Parathyroid adenoma (tissue), 2 donors: Measurements from ENCODE around the gene MTA1.

Experiments
- H2AFZ ChIP-seq: fragments of 300-600 bp; sonication (generic); one replicate; pipeline ENCODE4 v1.7.0; 2017; ENCODE audit warnings: antibody characterized with exemption, mild to moderate bottlenecking
- H3K27ac ChIP-seq: fragments of 300-600 bp; sonication (generic); one replicate; pipeline ENCODE4 v1.7.0; 2017
- H3K27me3 ChIP-seq: fragments of 300-600 bp; sonication (generic); one replicate; pipeline ENCODE4 v1.7.0; 2017; ENCODE audit warnings: low read length; ENCODE audit not compliant: control insufficient read depth, insufficient read depth
- H3K36me3 ChIP-seq: fragments of 300-600 bp; sonication (generic); one replicate; pipeline ENCODE4 v1.7.0; 2017; ENCODE audit warnings: low read length; ENCODE audit not compliant: control insufficient read depth, insufficient read depth
- H3K4me1 ChIP-seq: fragments of 300-600 bp; sonication (generic); one replicate; pipeline ENCODE4 v1.7.0; 2017; ENCODE audit warnings: control low read depth
- H3K4me2 ChIP-seq: fragments of 300-600 bp; sonication (generic); one replicate; pipeline ENCODE4 v1.7.0; 2017; ENCODE audit warnings: low read length
- H3K4me3 ChIP-seq: fragments of 300-600 bp; sonication (generic); one replicate; pipeline ENCODE4 v1.7.0; 2017; ENCODE audit warnings: low read depth, low read length
- H3K79me2 ChIP-seq: fragments of 300-600 bp; sonication (generic); one replicate; pipeline ENCODE4 v1.7.0; 2017; ENCODE audit warnings: control low read depth
- H3K9ac ChIP-seq: fragments of 300-600 bp; sonication (generic); one replicate; pipeline ENCODE4 v1.7.0; 2017; ENCODE audit warnings: mild to moderate bottlenecking
- H3K9me3 ChIP-seq: fragments of 300-600 bp; sonication (generic); one replicate; pipeline ENCODE4 v1.7.0; 2017; ENCODE audit warnings: low read length; ENCODE audit not compliant: control insufficient read depth
- CTCF ChIP-seq: fragments of 300-600 bp; sonication (generic); IDR thresholded peaks from one replicate; pipeline ENCODE4 v1.7.0; 2017; ENCODE audit warnings: antibody characterized with exemption, mild to moderate bottlenecking
- donor health status: primary hyperparathyroidism.

The MTA1 gene

DNA sequence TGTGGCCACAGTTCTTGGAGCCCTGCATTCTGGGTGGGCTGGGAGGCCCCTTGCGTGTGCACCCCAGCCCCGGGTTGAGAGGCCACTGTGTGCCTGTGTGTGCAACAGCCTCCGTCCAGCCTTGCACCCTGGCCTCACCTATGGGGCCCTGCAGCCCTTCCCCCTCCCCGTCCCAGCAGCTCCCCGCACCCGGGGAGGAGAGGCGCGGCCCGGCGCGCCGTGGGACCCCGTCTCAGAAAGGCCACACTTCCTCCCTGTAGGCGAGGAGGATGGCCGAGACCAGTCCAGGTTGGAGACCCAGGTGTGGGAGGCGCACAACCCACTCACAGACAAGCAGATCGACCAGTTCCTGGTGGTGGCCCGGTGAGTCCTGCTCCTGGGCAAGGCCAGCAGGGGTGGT lies 38.4 kb downstream of the MTA1 start:
- H3K36me3 ChIP-seq: no peaks in the 10 kb centered on the region
- H2AFZ ChIP-seq: no peak overlapping the region

GRCh38 chr14:105458571-105458970 lies 38.9 kb downstream of the MTA1 start:
- H3K27me3 ChIP-seq: no peaks in the 10 kb centered on the region
- no peak overlapping the region for H3K9ac ChIP-seq
- H3K27ac ChIP-seq: no peak overlapping the region
- H3K36me3 ChIP-seq: no peaks in the 10 kb centered on the region
- H3K4me3 ChIP-seq: no peak overlapping the region
- no peaks in the 10 kb centered on the region for H3K9me3 ChIP-seq
- H3K4me2 ChIP-seq: no peak overlapping the region
- no peaks in the 10 kb centered on the region for H3K4me1 ChIP-seq
- H3K79me2 ChIP-seq: no peaks in the 10 kb centered on the region
- TF ChIP-seq CTCF: no peak
- H2AFZ ChIP-seq: no peak overlapping the region

More for the DNA sequence above, 38.4 kb downstream of the MTA1 start:
- Histone ChIP-seq H3K27ac (no peak overlapping the region), H3K4me2 (no peak overlapping the region), H3K79me2 (no peaks in the 10 kb centered on the region), H3K4me3 (no peak overlapping the region), H3K9ac (no peak overlapping the region), H3K27me3 (no peaks in the 10 kb centered on the region), H3K9me3 (no peaks in the 10 kb centered on the region), H3K4me1 (no peaks in the 10 kb centered on the region)
- no peak for TF ChIP-seq CTCF

DNA sequence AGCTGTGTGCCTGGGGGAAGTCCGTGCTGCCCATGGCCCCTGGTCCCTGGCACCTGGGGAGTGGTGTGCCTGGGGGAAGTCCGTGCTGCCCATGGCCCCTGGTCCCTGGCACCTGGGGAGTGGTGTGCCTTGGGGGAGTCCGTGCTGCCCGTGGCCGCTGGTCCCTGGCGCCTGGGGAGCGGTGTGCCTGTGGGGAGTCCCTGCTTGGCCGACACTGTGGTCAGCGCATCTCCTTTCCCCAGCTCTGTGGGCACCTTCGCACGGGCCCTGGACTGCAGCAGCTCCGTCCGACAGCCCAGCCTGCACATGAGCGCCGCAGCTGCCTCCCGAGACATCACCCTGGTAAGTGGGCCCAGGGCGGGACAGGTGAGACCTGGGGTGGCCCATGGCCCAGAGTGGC lies 40.5 kb downstream of the MTA1 start:
- no peak overlapping the region for H3K9ac ChIP-seq
- no peak overlapping the region for H3K4me2 ChIP-seq
- no peaks in the 10 kb centered on the region for H3K79me2 ChIP-seq
- no peaks in the 10 kb centered on the region for H3K36me3 ChIP-seq
- no peak for TF ChIP-seq CTCF
- H3K9me3 ChIP-seq: no peaks in the 10 kb centered on the region
- H3K4me3 ChIP-seq: no peak overlapping the region
- H3K4me1 ChIP-seq: no peaks in the 10 kb centered on the region
- no peak overlapping the region for H2AFZ ChIP-seq
- H3K27me3 ChIP-seq: no peaks in the 10 kb centered on the region
- H3K27ac ChIP-seq: no peak overlapping the region

GRCh38 chr14:105460616-105461015 lies 41.0 kb downstream of the MTA1 start:
- no peaks in the 10 kb centered on the region for H3K27me3 ChIP-seq
- TF ChIP-seq CTCF: no peak
- H2AFZ ChIP-seq: no peak overlapping the region
- no peak overlapping the region for H3K4me2 ChIP-seq
- no peak overlapping the region for H3K4me3 ChIP-seq
- no peaks in the 10 kb centered on the region for H3K36me3 ChIP-seq
- H3K4me1 ChIP-seq: no peaks in the 10 kb centered on the region
- no peaks in the 10 kb centered on the region for H3K9me3 ChIP-seq
- no peaks in the 10 kb centered on the region for H3K79me2 ChIP-seq
- no peak overlapping the region for H3K27ac ChIP-seq
- no peak overlapping the region for H3K9ac ChIP-seq

DNA sequence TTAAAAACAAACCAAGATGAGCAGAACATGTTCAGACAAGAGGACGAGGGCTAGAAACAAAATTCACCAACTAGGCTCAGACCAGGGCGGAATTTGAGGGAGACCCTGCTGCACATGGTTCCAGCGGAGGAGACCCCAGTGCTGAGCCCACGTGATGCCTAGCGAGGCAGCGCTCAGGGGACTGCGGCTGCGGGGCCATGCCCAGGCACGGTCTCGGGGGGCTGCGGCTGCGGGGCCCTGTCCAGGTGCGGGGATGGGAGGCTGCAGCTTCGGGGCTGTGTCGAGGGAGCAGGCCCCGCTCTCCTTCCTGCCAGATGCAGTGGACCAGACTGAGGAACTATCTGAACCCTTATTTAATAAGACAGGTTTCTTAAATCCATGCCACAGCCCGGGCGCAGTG lies 42.3 kb downstream of the MTA1 start:
- no peak overlapping the region for H3K9ac ChIP-seq
- H2AFZ ChIP-seq: no peak overlapping the region
- TF ChIP-seq CTCF: no peak
- H3K79me2 ChIP-seq: no peaks in the 10 kb centered on the region
- H3K36me3 ChIP-seq: no peaks in the 10 kb centered on the region
- H3K27me3 ChIP-seq: no peaks in the 10 kb centered on the region
- H3K4me3 ChIP-seq: no peak overlapping the region
- H3K4me2 ChIP-seq: no peak overlapping the region
- no peaks in the 10 kb centered on the region for H3K4me1 ChIP-seq
- no peaks in the 10 kb centered on the region for H3K9me3 ChIP-seq
- H3K27ac ChIP-seq: no peak overlapping the region
